Measurements from ENCODE around the gene TTC33.

TTC33 gene

DNA sequence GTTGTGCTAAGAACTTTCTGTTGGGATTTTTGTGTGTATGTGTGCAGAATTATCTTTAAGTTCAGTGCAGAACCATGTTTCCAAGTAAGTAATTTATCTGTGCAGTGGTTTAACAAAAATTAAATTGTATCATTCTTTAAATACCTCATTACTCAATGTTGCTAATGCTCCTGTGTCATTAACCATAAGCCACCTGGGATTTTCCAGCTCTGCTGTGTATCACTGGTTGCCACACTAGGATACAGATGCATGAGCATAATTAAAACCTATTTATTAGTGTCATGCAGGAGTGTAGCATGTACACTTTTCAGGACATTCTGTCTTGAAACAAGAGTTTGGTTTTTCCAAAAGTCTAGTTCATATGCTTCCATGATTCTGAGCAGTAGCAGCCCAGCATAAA lies 196.5 kb downstream of the TTC33 start:
- no peak for DNase-seq

DNA sequence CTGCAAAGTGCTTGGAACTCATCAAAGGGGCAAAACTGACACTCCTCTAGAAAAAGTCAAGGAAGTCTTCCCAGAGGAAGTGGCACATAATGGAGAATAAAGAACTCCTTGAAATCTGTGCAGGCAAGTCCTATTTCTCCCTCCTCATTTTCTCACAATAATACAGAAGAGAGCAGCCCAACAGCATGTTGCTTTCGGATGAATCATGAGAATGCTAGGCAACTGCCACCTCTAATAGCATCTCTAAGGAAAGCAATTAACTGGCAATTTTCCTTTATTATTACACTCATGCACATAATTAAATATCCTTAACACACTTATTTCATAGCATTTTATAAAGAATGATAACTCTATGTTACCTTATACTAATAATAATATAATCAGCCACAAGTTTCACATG lies 198.3 kb downstream of the TTC33 start:
- DNase-seq: no peak

DNA sequence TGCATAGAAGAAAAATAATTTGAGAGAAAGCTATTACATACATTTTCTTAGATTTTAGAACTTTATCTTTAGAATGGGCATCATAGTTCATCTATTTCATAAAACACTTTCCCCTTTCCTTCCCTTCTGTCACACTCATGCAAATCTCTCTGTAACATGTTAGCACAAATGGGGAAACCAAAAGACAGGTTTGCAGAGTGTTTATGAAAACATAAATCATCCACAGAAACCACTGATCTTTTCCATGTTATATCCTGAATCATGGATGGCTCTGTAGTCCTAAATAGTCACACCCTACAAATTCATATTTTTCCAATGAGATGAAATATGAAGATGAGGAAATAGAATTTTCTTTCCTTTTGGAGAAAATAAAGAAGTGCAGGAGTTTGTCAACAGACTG lies 198.9 kb downstream of the TTC33 start:
- no peak for DNase-seq

DNA sequence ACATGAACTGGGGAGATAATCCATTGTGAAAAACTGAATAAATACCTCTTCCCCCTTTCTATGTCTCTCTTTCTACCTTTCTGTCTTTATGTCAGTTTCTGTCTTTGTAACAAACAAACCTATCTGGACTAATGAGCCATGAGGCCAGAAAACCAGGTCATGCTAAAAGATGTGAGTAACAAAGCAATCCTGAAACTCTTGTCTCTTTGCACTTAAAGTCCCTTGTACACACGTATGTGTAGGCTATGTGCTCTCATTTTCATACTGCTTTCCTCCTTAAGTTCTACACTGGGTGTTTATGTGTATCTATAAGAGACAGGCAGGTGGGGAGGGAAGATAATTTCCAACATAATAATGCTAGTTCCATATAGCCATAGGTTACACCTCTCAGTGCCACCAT lies 199.9 kb downstream of the TTC33 start:
- no peak for DNase-seq

DNA sequence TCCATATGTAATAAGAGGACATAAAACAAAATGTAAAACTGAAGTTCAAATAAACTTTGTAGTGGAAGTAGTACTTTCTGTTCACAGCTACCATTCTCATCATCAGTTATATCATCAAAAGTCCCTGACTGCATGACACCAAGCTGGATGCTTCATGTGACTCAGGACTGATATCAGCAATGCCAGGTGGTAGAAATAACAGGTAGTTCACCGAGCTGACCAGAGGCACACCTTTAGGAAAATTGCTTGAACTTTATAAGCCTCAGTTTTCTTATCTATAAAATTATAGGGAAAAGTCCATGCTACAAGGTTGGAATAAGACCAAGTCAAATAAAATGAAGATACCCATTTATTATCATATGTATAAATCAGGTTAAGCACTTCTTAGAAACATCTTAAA lies 200.9 kb downstream of the TTC33 start:
- DNase-seq: no peak

DNA sequence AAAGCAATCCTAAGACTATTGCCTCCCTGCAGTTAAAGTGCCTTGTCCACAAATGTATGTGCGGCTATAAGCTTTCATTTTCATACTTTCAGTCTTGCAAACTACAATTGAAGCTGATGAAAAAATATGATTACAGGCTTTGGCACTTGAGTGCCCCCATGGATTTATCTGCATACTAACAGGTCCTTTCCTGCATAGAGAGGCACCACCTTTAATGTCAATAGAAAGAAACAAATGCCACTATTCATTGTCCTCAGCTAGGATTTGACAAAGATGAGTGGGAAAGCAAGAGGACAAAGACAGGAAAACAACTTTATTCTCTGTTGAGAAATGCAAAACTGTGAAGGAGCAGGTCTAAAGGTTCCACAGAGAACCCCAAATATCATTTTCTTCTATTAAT lies 201.7 kb downstream of the TTC33 start:
- no peak for DNase-seq

DNA sequence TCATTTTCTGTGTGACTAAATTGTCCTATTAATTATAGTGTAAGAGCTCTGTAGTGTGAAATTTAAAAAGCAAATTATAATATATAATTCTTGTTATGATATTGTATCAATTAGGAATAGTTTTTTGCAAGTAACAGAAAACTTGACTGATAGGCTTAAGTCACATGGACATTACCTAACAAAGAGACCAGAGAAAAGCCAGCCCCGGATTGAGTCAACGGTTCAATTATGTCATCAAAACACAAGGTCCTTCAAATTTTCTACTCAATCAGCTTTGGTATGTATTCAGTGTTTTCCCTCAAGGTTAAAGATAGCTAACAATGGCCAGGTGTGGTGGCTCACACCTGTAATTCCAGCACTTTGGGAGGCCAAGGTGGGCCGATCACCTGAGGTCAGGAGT lies 202.8 kb downstream of the TTC33 start:
- DNase-seq: no peak

DNA sequence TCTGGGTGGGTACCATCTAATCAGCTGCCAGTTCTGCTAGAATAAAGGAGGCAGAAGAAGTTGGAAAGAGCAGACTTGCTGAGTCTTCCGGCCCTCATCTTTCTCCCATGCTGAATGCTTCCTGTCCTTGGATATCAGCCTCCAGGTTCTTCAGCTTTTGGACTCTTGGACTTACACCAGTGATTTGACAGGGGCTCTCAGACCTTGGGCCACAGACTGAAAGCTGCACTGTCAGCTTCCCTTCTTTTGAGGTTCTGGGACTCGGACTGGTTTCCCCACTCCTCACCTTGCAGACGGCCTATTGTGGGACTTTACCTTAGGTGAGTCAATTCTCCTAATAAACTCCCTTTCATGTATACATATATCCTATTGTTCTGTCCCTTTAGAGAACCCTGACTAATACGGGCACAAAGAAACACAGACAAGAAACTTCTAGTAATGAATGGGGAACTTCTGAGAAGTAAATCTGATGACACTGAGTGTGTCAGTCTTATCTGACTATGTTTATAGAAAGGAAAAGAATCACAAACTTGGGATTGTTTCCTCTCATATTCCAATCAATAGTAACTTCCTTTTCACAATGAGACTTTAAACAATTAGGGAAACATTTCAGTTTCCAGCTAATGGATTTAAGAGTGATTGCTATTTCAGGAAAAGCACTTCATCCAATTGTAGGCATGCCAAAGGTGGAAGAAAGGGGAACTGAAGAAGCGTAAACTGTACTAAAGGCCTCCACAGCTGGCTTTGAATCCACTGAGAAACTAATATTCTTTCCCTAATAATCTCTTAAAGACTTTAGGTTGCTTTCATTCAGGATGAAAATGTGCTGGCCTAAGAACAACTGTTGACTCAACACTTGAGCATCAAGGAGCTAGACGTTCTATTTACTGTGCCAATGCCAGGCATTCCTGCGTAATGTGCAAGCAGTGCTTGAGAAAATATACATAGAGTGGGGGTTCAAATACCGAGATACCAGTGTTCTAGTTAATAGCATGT lies 204.0 kb downstream of the TTC33 start:
- no peak for DNase-seq

DNA sequence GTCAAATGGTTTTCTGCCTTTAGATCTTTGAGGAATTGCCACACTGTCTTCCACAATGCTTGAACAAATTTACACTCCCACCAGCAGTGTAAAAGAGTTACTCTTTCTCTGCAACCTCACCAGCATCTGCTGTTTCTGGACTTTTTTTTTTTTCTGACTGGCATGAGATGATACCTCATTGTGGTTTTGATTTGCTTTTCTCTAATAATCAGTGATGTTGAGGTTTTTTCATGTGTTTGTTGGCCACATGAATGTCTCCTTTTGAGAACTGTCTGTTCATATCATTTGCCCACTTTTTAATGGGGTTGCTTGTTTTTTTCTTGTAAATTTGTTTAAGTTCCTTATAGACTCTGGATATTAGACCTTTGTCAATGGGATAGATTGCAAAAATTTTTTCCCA lies 205.3 kb downstream of the TTC33 start:
- no peak for DNase-seq

DNA sequence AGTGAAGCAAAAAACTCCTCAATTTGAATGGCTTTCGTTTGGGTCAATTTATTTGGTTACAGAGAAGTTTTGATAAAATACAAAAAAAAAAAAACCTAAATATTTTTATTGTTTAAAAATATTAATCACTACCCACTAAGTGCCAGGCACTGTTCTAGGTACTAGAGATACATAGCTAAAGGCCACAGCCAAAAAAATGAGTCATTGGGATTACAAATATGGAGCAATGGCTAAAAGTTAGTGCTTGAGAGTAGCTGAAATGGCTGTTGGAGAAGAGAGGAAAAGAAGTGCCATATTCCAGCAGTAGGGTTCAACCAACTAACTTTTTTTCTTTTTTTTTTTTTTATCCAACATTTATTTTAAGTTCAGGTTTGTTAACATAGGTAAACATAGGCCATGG lies 206.1 kb downstream of the TTC33 start:
- no peak for DNase-seq

DNA sequence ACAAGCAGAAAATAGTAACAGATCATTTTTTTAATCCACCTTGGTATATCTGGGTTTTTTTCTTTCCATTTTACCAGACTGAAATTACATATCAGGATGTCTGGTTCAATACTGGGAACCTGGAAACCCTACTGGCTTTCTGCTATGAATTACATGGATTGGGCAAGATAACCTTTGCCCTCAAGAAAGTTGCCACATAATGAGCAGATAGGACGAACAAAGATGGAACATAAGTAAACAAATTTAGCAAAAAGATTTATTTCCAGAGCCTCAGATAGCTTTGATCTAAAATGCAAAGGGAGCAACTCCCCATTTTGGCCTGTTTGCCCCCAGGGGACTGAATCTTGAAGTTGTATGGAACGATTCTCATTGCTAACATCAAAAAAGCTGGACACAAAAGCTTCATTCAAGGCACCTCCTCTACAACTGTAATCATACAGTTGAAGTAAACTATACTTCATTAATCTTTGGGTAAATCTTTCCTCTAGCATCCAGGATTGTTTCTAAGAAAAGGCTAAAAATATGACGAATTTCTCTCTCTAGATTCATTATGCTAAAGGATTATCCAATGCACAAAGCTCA lies 207.7 kb downstream of the TTC33 start:
- DNase-seq: no peak

DNA sequence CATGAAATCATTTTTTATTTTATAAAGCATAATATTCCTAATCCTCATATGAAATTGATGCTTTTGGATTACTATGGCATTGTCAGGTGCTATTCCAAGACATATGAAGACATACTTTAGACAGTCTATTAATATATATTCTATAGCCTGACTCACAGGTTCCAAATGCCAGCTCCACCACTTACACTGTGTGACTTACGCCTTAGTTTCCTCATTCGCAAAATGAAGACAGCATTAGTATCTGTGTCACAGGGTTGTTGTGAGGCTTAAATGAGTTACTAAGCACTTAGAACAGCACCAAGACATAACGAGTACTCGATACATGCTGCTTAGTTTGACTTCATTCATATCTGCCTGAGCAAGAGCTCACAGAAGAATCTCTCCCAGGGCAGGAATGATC lies 208.2 kb downstream of the TTC33 start:
- DNase-seq: no peak

DNA sequence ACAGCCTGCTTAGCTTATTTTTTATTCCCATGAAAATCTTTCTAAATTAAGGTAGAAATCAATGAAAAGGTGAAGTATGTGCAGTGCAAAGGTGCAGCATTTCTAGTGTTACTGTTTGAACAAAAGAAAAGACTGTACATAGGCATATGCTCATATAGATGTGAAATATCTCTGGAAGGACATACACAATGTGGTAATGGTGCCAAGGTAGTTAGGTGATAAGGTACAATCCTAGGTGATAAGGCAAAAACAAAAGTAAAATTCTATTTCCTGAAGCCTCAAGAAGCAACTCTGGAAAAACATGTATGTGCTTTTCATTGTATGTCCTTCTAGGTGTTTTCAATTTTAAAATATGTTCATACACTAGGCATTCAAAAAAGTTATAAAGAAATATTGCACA lies 215.5 kb downstream of the TTC33 start:
- DNase-seq: no peak

DNA sequence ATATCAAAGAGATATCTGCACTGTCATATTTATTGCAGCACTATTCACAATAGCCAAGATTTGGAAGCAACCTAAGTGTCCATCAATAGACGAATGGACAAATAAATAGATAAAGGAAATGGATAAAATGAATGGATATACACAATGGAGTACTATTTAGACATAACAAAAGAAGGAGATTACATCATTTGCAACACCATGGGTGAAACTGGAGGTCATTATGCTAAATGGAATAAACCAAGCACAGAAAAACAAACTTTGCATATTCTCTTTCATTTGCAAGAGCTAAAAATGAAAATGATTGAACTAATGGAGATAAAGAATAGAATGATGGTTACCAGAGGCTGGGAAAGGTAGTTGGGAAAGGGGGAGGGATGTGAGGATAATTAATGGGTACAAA lies 231.1 kb downstream of the TTC33 start:
- no peak for DNase-seq

DNA sequence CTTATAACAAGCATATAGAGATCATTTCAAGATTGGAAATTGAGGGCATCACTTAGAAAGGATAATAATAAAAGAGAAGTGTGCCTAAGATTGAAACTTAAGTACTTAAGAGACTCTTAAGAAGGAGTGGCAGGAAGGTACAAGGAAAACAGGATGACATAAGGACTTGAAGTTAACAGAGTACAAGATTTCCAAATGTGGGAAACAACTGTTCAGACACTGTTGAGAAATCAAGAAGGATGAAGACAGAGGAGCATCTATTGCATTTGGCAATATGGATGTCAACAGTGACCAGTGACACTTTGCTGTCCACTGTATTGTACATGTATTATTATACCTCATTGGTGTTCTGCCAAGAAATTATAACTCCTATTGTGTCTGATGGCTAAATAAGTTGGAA lies 233.8 kb downstream of the TTC33 start:
- DNase-seq: no peak

DNA sequence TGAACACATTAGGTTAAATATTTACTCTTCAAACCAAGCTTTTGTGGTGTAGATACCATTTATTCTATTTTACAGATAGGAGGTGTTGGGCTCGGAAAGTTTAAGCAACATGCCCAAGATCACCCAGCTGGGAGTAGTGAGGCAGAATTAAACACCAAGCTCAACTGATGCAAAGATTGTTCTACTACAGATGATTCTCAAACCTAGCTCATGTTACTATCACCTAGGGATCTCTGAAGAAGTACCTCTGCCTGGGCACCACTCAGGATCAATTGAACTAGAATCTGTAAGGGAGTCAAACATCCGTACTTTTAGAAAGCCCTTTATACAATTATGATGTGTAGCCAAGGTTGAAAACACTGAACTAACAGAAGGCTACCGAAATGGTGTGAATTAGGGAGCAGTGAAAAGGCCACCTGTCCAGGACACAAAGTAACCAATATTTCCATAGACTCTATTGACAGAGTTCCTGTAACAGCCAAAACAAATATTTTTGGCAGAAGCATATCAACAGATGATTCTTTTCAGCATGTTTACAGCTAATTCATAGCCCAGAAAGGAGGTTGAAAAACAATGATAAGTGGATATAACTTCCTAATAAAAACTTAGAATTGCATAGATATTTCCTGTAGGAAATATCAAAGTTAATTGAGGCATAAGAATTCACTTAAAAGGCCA lies 234.5 kb downstream of the TTC33 start:
- no peak for DNase-seq

DNA sequence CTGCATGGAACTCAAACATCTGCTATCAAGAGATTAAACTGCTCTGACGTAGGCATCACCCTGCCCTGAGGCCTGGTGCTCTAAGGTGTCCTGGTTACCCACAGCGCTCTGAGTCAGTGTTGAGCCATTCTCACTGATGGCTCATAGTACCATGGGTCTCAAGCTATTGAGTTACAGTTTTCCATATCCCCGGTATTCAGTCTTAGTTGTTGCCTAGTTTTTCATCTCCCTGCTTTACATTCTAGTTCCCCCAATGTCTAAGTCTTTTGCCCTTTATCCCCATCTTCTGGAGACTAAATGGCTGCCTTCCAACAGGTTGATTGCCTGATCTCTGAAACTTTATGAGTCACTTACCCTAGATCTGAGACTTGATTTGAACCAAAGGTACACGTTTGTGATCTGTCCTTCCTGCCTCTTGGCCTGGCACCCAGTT lies 237.3 kb downstream of the TTC33 start:
- DNase-seq: peak; percentile 31

DNA sequence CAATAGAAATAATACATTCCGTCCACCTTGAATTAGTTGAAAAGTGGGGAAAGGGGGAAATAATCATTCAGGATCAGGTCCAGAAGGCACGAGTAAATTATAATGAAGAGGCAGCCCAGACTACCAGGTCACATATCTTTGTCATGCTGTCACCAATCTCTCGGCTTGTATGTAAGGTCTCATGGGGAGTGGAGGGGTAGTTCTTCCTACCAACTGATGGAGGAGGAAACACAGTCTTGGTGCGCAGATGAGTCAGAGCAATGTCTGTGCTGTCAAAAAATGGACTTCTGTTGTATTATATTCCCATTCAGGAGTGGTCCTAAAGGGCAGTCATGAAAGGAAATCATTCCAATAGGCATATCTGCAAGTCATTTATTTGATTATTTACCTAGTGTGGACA lies 240.3 kb downstream of the TTC33 start:
- DNase-seq: no peak

DNA sequence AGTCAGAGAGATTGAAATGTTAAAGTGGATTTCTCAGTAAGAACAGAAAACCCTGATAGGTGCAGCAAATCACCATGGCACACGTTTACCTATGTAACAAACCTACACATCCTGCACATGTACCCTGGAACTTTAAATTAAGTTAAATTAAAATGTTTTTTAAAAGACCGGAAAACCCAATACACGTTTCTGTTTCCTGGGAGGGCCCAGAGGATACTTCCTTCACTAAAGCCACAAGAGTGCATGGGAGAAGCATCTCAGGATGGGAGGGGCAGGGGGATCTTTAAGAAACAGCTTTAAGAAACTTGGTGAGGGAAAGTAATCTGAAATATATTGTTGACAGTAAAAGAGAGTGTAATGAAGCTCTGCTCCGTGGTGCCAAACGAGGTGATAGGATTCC lies 240.8 kb downstream of the TTC33 start:
- DNase-seq: no peak

DNA sequence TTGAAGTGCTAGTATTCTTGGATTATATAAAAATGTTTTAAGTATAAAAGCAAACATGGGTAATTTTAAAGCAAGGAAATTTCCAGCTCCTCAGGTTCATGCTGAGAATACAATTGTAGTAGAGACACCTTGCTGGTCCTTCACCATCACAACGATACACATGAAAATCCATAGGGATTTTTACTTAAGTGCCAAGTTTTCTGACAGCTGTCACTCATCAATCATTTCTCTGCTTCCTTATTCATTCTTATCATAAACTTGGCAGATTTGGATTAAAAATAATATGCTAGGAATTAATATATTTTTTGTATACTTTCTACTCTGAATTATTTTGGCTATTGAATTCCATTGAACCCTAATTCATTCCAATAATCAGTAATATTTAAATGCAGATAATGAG lies 244.0 kb downstream of the TTC33 start:
- DNase-seq: no peak

DNA sequence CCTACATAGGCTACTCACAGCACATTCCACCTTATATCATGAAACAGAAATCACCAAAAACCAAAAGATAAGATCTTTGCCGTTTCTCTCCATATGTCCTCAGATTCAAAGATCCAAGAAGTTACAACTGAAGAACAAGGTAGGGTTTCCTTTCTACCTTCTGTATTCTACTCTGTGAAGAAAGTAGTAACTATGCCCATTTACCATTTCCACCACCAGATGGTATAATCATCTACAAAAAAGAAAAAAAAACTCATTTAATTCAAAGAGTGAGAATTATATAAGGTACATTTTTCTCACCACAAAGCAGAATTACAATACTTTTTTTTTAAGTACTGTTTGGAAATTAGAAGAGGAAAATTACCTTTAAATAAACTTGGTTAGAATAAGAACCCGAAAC lies 248.7 kb downstream of the TTC33 start:
- no peak for DNase-seq

DNA sequence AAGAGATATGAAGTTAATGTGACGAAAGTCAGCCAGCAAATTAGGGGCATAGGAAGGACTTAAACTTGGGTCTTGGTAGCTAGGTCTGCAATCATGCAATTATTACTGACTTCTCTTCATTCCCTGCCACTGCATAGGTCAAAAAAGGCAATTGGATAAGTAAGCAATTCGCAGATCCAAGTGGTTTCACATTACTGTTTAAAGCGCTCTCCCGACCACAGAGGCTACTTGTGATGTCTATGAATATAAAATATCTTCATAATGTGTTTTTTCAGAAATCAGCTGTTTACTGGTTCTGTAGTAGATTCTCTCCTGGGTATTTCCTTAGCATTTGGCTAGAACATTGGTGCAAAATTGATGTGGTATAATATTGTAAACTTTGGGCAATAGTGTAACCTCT lies 250.7 kb downstream of the TTC33 start:
- no peak for DNase-seq

DNA sequence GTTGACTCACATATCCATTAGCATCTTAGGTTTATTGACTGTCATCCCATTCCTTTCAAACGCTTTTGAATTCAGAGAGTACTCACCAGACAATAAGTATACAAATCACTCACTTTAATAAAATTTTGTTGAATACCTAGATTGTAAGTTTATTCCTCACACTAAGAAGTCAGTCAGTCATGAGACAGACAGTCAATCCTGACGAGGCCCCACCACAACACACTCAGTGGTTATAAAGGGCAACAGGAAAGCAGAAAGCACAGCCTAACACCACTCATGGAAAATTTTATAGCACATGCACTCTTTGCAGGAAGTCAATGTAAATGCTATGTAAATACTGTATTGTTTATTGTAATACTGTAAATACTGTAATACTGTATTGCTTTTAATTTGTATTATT lies 252.3 kb downstream of the TTC33 start:
- DNase-seq: peak; percentile 54

DNA sequence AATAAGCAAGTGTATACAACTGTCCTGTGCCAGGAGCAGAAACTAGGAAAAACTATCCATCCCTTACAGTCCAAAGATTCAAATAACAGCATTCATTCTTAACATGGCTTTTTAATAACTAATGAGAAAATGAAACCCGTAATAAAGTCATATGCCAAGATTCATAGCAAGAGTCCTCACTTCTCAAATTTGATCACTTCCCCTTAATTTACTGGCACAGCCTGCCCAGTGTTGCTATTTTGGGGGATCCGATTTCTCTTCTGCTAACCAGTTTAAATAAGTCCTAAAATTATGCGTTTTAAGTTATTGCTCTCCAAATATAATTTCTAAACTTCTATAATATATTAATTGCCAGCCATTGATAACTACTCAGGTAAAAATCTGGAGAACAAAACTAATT lies 253.0 kb downstream of the TTC33 start:
- no peak for DNase-seq

Measured in stimulated activated CD4-positive, alpha-beta T cell treated with anti-CD3 and anti-CD28 coated beads, Interleukin-1b, Interleukin-23, amount 100 ng/mL, for 48 hours (primary cell).